IMR-90 (cell line): ENCODE measurements around the gene CEP55. TPM values are rescaled to one million over a fixed set of nuclear protein-coding genes. Genes with fewer than 3 reads are reported as not detected.

ENCODE experiments used
- ATAC-seq: fragments of 200-7000 bp; cut with Tn5 transposase; 2 replicates; pipeline ENCODE4 v1.9.1; 2020; ENCODE audit warnings: low read depth, mild to moderate bottlenecking, moderate library complexity
- BruUV-seq: library from RNA; stranded (reverse); fragments of 400-500 nt; replicated peaks from 2 replicates; lab custom pipeline; 2021; lab: Mats Ljungman, UMichigan
- CTCF ChIA-PET: fragments of 300-600 bp; formaldehyde crosslinking; extraction: SDS; loops from one replicate; lab custom pipeline; 2021; ENCODE audit warnings: antibody characterized with exemption; lab: Yijun Ruan, JAX
- POLR2A ChIA-PET: fragments of 300-600 bp; sonication (Branson Sonifier 250); formaldehyde crosslinking; loops from one replicate; lab custom pipeline; 2022; ENCODE audit warnings: antibody characterized with exemption; ENCODE audit not compliant: unreplicated experiment; lab: Charles Lee
- DNase-seq: peaks from one replicate; pipeline ENCODE4 v3.0.0; 2013
- H2AFZ ChIP-seq: replicated peaks from 2 replicates; pipeline ENCODE3; 2013; ENCODE audit warnings: low read length, mild to moderate bottlenecking; ENCODE audit not compliant: poor library complexity
- H2AK5ac ChIP-seq: 2 replicates; pipeline ENCODE4 v1.6.1; 2013; ENCODE audit warnings: low read depth, low read length, inconsistent platforms
- H2AK9ac ChIP-seq: replicated peaks from 2 replicates; pipeline ENCODE3; 2013; ENCODE audit warnings: mild to moderate bottlenecking, low read depth, low read length, moderate library complexity; ENCODE audit not compliant: poor library complexity
- H2BK120ac ChIP-seq: 2 replicates; pipeline ENCODE4 v1.6.1; 2013; ENCODE audit warnings: low read depth, low read length, inconsistent platforms
- H2BK15ac ChIP-seq: 3 replicates; pipeline ENCODE4 v1.6.1; 2013; ENCODE audit warnings: low read depth, low read length, inconsistent platforms
- H2BK20ac ChIP-seq: 2 replicates; pipeline ENCODE4 v1.6.1; 2013; ENCODE audit warnings: low read depth, mild to moderate bottlenecking, inconsistent platforms, low read length, moderate library complexity
- H2BK5ac ChIP-seq: 2 replicates; pipeline ENCODE4 v1.6.1; 2013; ENCODE audit warnings: mild to moderate bottlenecking, low read depth, low read length, inconsistent platforms; ENCODE audit not compliant: poor library complexity, severe bottlenecking
- H3K14ac ChIP-seq: replicated peaks from 2 replicates; pipeline ENCODE4 v1.6.1; 2013; ENCODE audit warnings: low read depth, low read length, inconsistent platforms
- H3K18ac ChIP-seq: 2 replicates; pipeline ENCODE4 v1.6.1; 2013; ENCODE audit warnings: low read depth, low read length, control low read depth
- H3K23ac ChIP-seq: 2 replicates; pipeline ENCODE4 v1.6.1; 2013; ENCODE audit warnings: low read depth, low read length, inconsistent platforms
- H3K27ac ChIP-seq: 2 replicates; pipeline ENCODE4 v1.5.1; 2013; ENCODE audit warnings: mild to moderate bottlenecking, control low read depth, low read length; ENCODE audit not compliant: insufficient read depth
- H3K27me3 ChIP-seq: 2 replicates; pipeline ENCODE4 v1.6.1; 2013; ENCODE audit warnings: low read length; ENCODE audit not compliant: control insufficient read depth, insufficient read depth
- H3K36me3 ChIP-seq: 2 replicates; pipeline ENCODE4 v1.6.1; 2013; ENCODE audit warnings: low read length, mixed read lengths; ENCODE audit not compliant: control insufficient read depth, insufficient read depth
- H3K4ac ChIP-seq: 2 replicates; pipeline ENCODE4 v1.6.1; 2013; ENCODE audit warnings: low read depth, low read length, inconsistent platforms
- H3K4me1 ChIP-seq: 2 replicates; pipeline ENCODE4 v1.6.1; 2013; ENCODE audit warnings: low read length, mixed read lengths; ENCODE audit not compliant: control insufficient read depth, insufficient read depth
- H3K4me2 ChIP-seq: 2 replicates; pipeline ENCODE4 v1.6.1; 2013; ENCODE audit warnings: low read depth, mild to moderate bottlenecking, control low read depth, low read length, moderate library complexity
- H3K4me3 ChIP-seq: 2 replicates; pipeline ENCODE4 v1.5.1; 2013; ENCODE audit warnings: low read depth, mild to moderate bottlenecking, control low read depth, low read length, moderate library complexity; ENCODE audit not compliant: insufficient read depth
- H3K56ac ChIP-seq: 2 replicates; pipeline ENCODE4 v1.6.1; 2013; ENCODE audit warnings: low read length, inconsistent platforms; ENCODE audit not compliant: insufficient read depth; ENCODE audit errors: extremely low read depth
- H3K79me1 ChIP-seq, 2 experiments: 2 replicates each; pipeline ENCODE4 v1.6.1; 2013; ENCODE audit warnings: low read length in 2 of 2, inconsistent platforms in 1 of 2, low read depth in 1 of 2
- H3K9ac ChIP-seq: 2 replicates; pipeline ENCODE4 v1.6.1; 2013; ENCODE audit warnings: low read depth, low read length, control low read depth
- H3K9me1 ChIP-seq: 2 replicates; pipeline ENCODE4 v1.6.1; 2013; ENCODE audit warnings: low read length, inconsistent platforms; ENCODE audit not compliant: insufficient read depth
- H3K9me3 ChIP-seq: 2 replicates; pipeline ENCODE4 v1.6.1; 2013; ENCODE audit warnings: low read length; ENCODE audit not compliant: control insufficient read depth, insufficient read depth
- H4K20me1 ChIP-seq: 2 replicates; pipeline ENCODE4 v1.6.1; 2013; ENCODE audit warnings: low read length, inconsistent platforms; ENCODE audit not compliant: insufficient read depth
- H4K5ac ChIP-seq: 2 replicates; pipeline ENCODE4 v1.6.1; 2013; ENCODE audit warnings: mild to moderate bottlenecking, low read depth, low read length, control low read depth
- H4K8ac ChIP-seq, 2 experiments: 2 replicates each; pipeline ENCODE4 v1.6.1; 2013; ENCODE audit warnings: low read depth in 2 of 2, low read length in 2 of 2, control low read depth in 1 of 2, inconsistent platforms in 1 of 2
- H4K91ac ChIP-seq: 2 replicates; pipeline ENCODE4 v1.6.1; 2013; ENCODE audit warnings: low read depth, low read length, inconsistent platforms; ENCODE audit not compliant: insufficient read depth
- BHLHE40 ChIP-seq: fragments of 150-350 bp; IDR thresholded peaks from 2 replicates; pipeline ENCODE4 v1.6.1; 2016; ENCODE audit warnings: mild to moderate bottlenecking, low read depth, low read length
- CEBPB ChIP-seq: IDR thresholded peaks from 2 replicates; pipeline ENCODE4 v1.6.1; 2012; ENCODE audit warnings: low read depth, low read length, improper control_type of control experiment
- CTCF ChIP-seq: conservative IDR thresholded peaks from 2 replicates; pipeline ENCODE4 v1.5.1; 2012; ENCODE audit warnings: mild to moderate bottlenecking, low read depth, low read length, improper control_type of control experiment
- FOS ChIP-seq: fragments of 150-350 bp; IDR thresholded peaks from 2 replicates; pipeline ENCODE4 v1.6.1; 2016; ENCODE audit warnings: low read depth, low read length
- MAFK ChIP-seq: IDR thresholded peaks from 2 replicates; pipeline ENCODE4 v1.6.1; 2012; ENCODE audit warnings: low read depth, low read length, improper control_type of control experiment
- MAZ ChIP-seq: IDR thresholded peaks from 2 replicates; pipeline ENCODE4 v1.6.1; 2012; ENCODE audit warnings: low read depth, mild to moderate bottlenecking, low read length, improper control_type of control experiment, moderate library complexity, borderline replicate concordance
- MXI1 ChIP-seq: IDR thresholded peaks from 2 replicates; pipeline ENCODE4 v1.6.1; 2012; ENCODE audit warnings: low read depth, mild to moderate bottlenecking, low read length, moderate library complexity, borderline replicate concordance
- NFE2L2 ChIP-seq: fragments of 150-350 bp; IDR thresholded peaks from 2 replicates; pipeline ENCODE4 v1.6.1; 2016; ENCODE audit warnings: low read depth, mild to moderate bottlenecking, low read length
- POLR2A ChIP-seq: IDR thresholded peaks from 2 replicates; pipeline ENCODE4 v1.6.1; 2012; ENCODE audit warnings: mild to moderate bottlenecking, low read depth, low read length
- RAD21 ChIP-seq: IDR thresholded peaks from 2 replicates; pipeline ENCODE4 v1.6.1; 2012; ENCODE audit warnings: low read length, improper control_type of control experiment
- RFX5 ChIP-seq: IDR thresholded peaks from 2 replicates; pipeline ENCODE4 v1.8.0; 2012; ENCODE audit warnings: low read depth, mild to moderate bottlenecking, low read length, moderate library complexity
- SMC3 ChIP-seq: fragments of 150-350 bp; IDR thresholded peaks from 2 replicates; pipeline ENCODE4 v1.6.1; 2016; ENCODE audit warnings: low read depth, mild to moderate bottlenecking, antibody characterized with exemption, low read length, moderate library complexity
- WGBS, 2 experiments: methylation state at CpG; one replicate each; pipeline versions ENCODE4 v1.1.5 to v1.1.7; 2013; ENCODE audit warnings: missing lambda C conversion rate in 2 of 2; ENCODE audit not compliant: insufficient read length in 1 of 2; ENCODE audit errors: extremely low coverage in 2 of 2; 5-methylcytosine and 5-hydroxymethylcytosine counted together
- dilution Hi-C: fragments of 300-500 bp; cut with HindIII; formaldehyde crosslinking; loops from one replicate; pipeline ENCODE4 v1.14.3; 2018; ENCODE audit warnings: low sequenced_read_pairs; ENCODE audit not compliant: unreplicated experiment
- in situ Hi-C: fragments of 300-500 bp; cut with MboI; formaldehyde crosslinking; loops from 3 replicates; pipeline ENCODE4 v1.14.3; 2019; ENCODE audit warnings: low sequenced_read_pairs, inconsistent platforms, mixed read lengths
- intact Hi-C: fragments of 100-400 bp; cut with micrococcal nuclease; formaldehyde crosslinking; loops from 2 replicates; pipeline ENCODE4 v1.10.0; 2022
- polyA plus RNA-seq, 3 experiments: library from polyadenylated mRNA; depleted of rRNA; stranded (reverse); fragments of >200 nt; gene quantifications; 2 replicates each; pipeline ENCODE4 v1.2.3, GENCODE V29; 2012; ENCODE audit warnings: low replicate concordance in 1 of 3
- total RNA-seq: library from RNA; depleted of rRNA; stranded (reverse); fragments of >200 nt; gene quantifications from 2 replicates; pipeline ENCODE4 v1.2.3, GENCODE V29; 2012

CEP55 gene
- total and polyA plus RNA-seq, 2 of the 4 experiments (the other 2 are of a cell fraction): 15.7 to 23.5 TPM

GRCh38 chr10:93464776-93465388, 31.5 kb upstream of the CEP55 start (continued):
- TF ChIP-seq CEBPB: no peak

- Histone ChIP-seq H2BK5ac (peak overlapping the region; percentile 98), H4K8ac (peak overlapping the region; percentile 82 to 92), H3K4ac (peak overlapping the region; percentile 96), H2AK5ac (peak overlapping the region; percentile 99), H2AFZ (peak overlapping the region; percentile 67), H3K18ac (peak overlapping the region; percentile 87), H2BK120ac (peak overlapping the region; percentile 95), H3K4me2 (peak overlapping the region; percentile 13), H3K23ac (peak overlapping the region; percentile 90), H4K20me1 (no peaks in the 10 kb centered on the region; the same call in 1 of the 2 replicates), H3K9me3 (no peaks in the 10 kb centered on the region), H3K9ac (peak overlapping the region; percentile 32), H3K56ac (peak overlapping the region; percentile 60), H4K91ac (peak overlapping the region; percentile 96), H2AK9ac (peak overlapping the region; percentile 90), H4K5ac (peak overlapping the region; percentile 85), H3K36me3 (peaks cover 9% of the 10 kb centered on the region), H3K14ac (peak overlapping the region; percentile 95), H3K4me1 (peaks cover 48% of the 10 kb centered on the region), H2BK15ac (peak overlapping the region; percentile 63; the same call in 2 of the 3 replicates), H2BK20ac (peak overlapping the region; percentile 92), H3K9me1 (peaks cover 15% of the 10 kb centered on the region), H3K4me3 (no peak overlapping the region), H3K79me1 (peaks cover 5 to 63% of the 10 kb centered on the region in 2 experiments), H3K27ac (peak overlapping the region; percentile 90), H3K27me3 (no peaks in the 10 kb centered on the region)
- ChIA-PET POLR2A (interaction anchor here (0.6 to 1.2 kb wide), 2 partner anchors 10 to 25 kb away, joined by 3 read pairs; no protein-coding TSS in a partner anchor), CTCF (interaction anchor here (2.8 kb wide), 1 partner anchor 16 kb away, joined by 21 read pairs; the partner anchor contains the start of gene MYOF)
- DNase-seq (peak; percentile 90), ATAC-seq (peak; percentile 48)
- in situ Hi-C loops (no loop called here), intact Hi-C loops (no loop called here), dilution Hi-C loops (no loop called here)
- 20% methylated on average over 2 of the region's 8 CpGs; no CpG with 5 or more reads in 1 of the 2 experiments for WGBS, 2 experiments
- BruUV-seq: no TSS peak
- 0 out of 2 replicates have a peak, but pooled peaks have one; percentile 29 for TF ChIP-seq MAZ
- 0 out of 2 replicates have a peak, but pooled peaks have one; percentile 3 for TF ChIP-seq RAD21
- TF ChIP-seq CTCF: no peak
- TF ChIP-seq POLR2A: peak; percentile 16; the same call in 1 of the 2 replicates
- TF ChIP-seq NFE2L2: peak; percentile 83
- peak; percentile 80; the same call in 1 of the 2 replicates for TF ChIP-seq MXI1
- peak; percentile 82 for TF ChIP-seq BHLHE40
- TF ChIP-seq SMC3: no peak
- TF ChIP-seq MAFK: peak; percentile 41; the same call in 1 of the 2 replicates
- no peak for TF ChIP-seq CEBPB
- 0 out of 2 replicates have a peak, but pooled peaks have one; percentile 27 for TF ChIP-seq FOS
- TF ChIP-seq RFX5: no peak
Measured at GRCh38 chr10:93465806-93466675, 30.4 kb upstream of the CEP55 start.
